ENCODE results near the gene BCAT1. TPM values are rescaled to one million over a fixed set of nuclear protein-coding genes. Genes with fewer than 3 reads are reported as not detected.

BCAT1 gene
- total RNA-seq, 1 experiment from 2014 or later, result 0.74 TPM

- Histone ChIP-seq H3K4me3 (replicated peaks in 1 of 2; ENCODE audit: low read depth in 1 of 2, low read length in 2 of 2) (no peak overlapping the region), H3K27me3 (ENCODE audit: insufficient read depth, low read length) (no peaks in the 10 kb centered on the region; the same call in 1 of the 2 replicates), H2AFZ (ENCODE audit: low read depth, low read length, poor library complexity, severe bottlenecking) (no peak overlapping the region), H3K9me3 (ENCODE audit: control insufficient read depth in 1 of 2, insufficient read depth in 1 of 2, low read depth in 1 of 2, low read length in 2 of 2) (no peaks in the 10 kb centered on the region), H4K20me1 (ENCODE audit: insufficient read depth) (no peaks in the 10 kb centered on the region), H3K36me3 (ENCODE audit: control insufficient read depth in 1 of 2, insufficient read depth in 2 of 2, low read length in 2 of 2) (no peaks in the 10 kb centered on the region), H3K27ac (ENCODE audit: low read depth, low read length) (no peak overlapping the region), H3K9ac (ENCODE audit: low read length) (no peak overlapping the region), H3K79me2 (ENCODE audit: insufficient read depth, low read length) (no peaks in the 10 kb centered on the region), H3K9me2 (ENCODE audit: insufficient read depth) (no peaks in the 10 kb centered on the region), H3K4me1 (ENCODE audit: control insufficient read depth in 1 of 2, insufficient read depth in 2 of 2, low read length in 2 of 2) (no peaks in the 10 kb centered on the region), H3K4me2 (ENCODE audit: low read length) (no peak overlapping the region)
- TF ChIP-seq JUND (IDR thresholded peaks at IDR 0.05), result no peak
- no peak for TF ChIP-seq SRF (IDR thresholded peaks at IDR 0.05; ENCODE audit: low read depth)
- no peak for TF ChIP-seq MAX (IDR thresholded peaks at IDR 0.05)
- no peak for TF ChIP-seq CBX3 (IDR thresholded peaks at IDR 0.05; ENCODE audit: low read depth)
- no peak for TF ChIP-seq SIN3A (IDR thresholded peaks at IDR 0.05; ENCODE audit: low read depth)
- intact Hi-C loops (cut with micrococcal nuclease), result loop anchor here (10.0 kb wide), 2 partner anchors 558 to 1028 kb away; partner anchors contain the start of gene LMNTD1
- CTCF ChIA-PET, result no interaction called here
- POLR2A ChIA-PET, result no interaction called here
- DNase-seq (ENCODE audit: low read depth, low spot score), result no peak
- RAD21 ChIA-PET (ENCODE audit: low non-redundant PET in 1 of 2, low total read pairs in 2 of 2, uncharacterized antibody in 2 of 2, unreplicated experiment in 2 of 2), result no interaction called here
- BruUV-seq (replicated peaks), result no TSS peak
- ATAC-seq, result no peak
These were observed 47.9 kb upstream of the BCAT1 start for GRCh38 chr12:24996820-24997219.

GRCh38 chr12:24996102-24996797 is 47.3 kb upstream of the BCAT1 start:
- ChIA-PET RAD21 (ENCODE audit: low non-redundant PET in 1 of 2, low total read pairs in 2 of 2, uncharacterized antibody in 2 of 2, unreplicated experiment in 2 of 2) (no interaction called here), POLR2A (no interaction called here), CTCF (no interaction called here)
- H2AFZ ChIP-seq (ENCODE audit: low read depth, low read length, poor library complexity, severe bottlenecking), result no peak overlapping the region
- no peaks in the 10 kb centered on the region for H3K36me3 ChIP-seq (ENCODE audit: control insufficient read depth in 1 of 2, insufficient read depth in 2 of 2, low read length in 2 of 2)
- no peaks in the 10 kb centered on the region for H3K9me2 ChIP-seq (ENCODE audit: insufficient read depth)
- intact Hi-C loops (cut with micrococcal nuclease), result loop anchor here (10.0 kb wide), 2 partner anchors 559 to 1029 kb away; partner anchors contain the start of gene LMNTD1
- no peak overlapping the region for H3K4me3 ChIP-seq (replicated peaks in 1 of 2; ENCODE audit: low read depth in 1 of 2, low read length in 2 of 2)
- no peak for DNase-seq (ENCODE audit: low read depth, low spot score)
- H3K79me2 ChIP-seq (ENCODE audit: insufficient read depth, low read length), result no peaks in the 10 kb centered on the region
- no peaks in the 10 kb centered on the region for H4K20me1 ChIP-seq (ENCODE audit: insufficient read depth)
- H3K27ac ChIP-seq (ENCODE audit: low read depth, low read length), result no peak overlapping the region
- no peaks in the 10 kb centered on the region; the same call in 1 of the 2 replicates for H3K27me3 ChIP-seq (ENCODE audit: insufficient read depth, low read length)
- BruUV-seq (replicated peaks), result no TSS peak
- H3K4me1 ChIP-seq (ENCODE audit: control insufficient read depth in 1 of 2, insufficient read depth in 2 of 2, low read length in 2 of 2), result no peaks in the 10 kb centered on the region
- no peak for TF ChIP-seq FOSL1 (IDR thresholded peaks at IDR 0.05; ENCODE audit: low read depth)
- ATAC-seq, result no peak
- H3K4me2 ChIP-seq (ENCODE audit: low read length), result no peak overlapping the region
- H3K9ac ChIP-seq (ENCODE audit: low read length), result no peak overlapping the region
- H3K9me3 ChIP-seq (ENCODE audit: control insufficient read depth in 1 of 2, insufficient read depth in 1 of 2, low read depth in 1 of 2, low read length in 2 of 2), result no peaks in the 10 kb centered on the region

All from HCT116 (cell line).